ENCODE results near the gene GET3.

GRCh38 chr19:12727745-12728433 lies 9.4 kb upstream of the GET3 start:
- TF ChIP-seq, protein P1, sequence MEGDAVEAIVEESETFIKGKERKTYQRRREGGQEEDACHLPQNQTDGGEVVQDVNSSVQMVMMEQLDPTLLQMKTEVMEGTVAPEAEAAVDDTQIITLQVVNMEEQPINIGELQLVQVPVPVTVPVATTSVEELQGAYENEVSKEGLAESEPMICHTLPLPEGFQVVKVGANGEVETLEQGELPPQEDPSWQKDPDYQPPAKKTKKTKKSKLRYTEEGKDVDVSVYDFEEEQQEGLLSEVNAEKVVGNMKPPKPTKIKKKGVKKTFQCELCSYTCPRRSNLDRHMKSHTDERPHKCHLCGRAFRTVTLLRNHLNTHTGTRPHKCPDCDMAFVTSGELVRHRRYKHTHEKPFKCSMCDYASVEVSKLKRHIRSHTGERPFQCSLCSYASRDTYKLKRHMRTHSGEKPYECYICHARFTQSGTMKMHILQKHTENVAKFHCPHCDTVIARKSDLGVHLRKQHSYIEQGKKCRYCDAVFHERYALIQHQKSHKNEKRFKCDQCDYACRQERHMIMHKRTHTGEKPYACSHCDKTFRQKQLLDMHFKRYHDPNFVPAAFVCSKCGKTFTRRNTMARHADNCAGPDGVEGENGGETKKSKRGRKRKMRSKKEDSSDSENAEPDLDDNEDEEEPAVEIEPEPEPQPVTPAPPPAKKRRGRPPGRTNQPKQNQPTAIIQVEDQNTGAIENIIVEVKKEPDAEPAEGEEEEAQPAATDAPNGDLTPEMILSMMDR (IDR thresholded peaks at IDR 0.05) = no peak
- no peak for TF ChIP-seq POLR2A (IDR thresholded peaks at IDR 0.05)
